Astrocyte (in vitro differentiated cells and primary cell): Measurements from ENCODE around the gene CTTN. TPM values are rescaled to one million over a fixed set of nuclear protein-coding genes. Genes with fewer than 3 reads are reported as not detected.

Experiments
- DNase-seq: peaks from one replicate; pipeline ENCODE4 v3.0.0-alpha.2; 2010; ENCODE audit warnings: low read depth
- FAIRE-seq: peaks from 2 replicates; lab custom pipeline; 2011; peaks lifted over from hg19 to GRCh38; lab: Jason Lieb, UNC
- H2AFZ ChIP-seq: 2 replicates; pipeline ENCODE4 v1.6.0; 2012; ENCODE audit warnings: low read depth, low read length, inconsistent platforms
- H3K27ac ChIP-seq: 2 replicates; pipeline ENCODE4 v1.5.1; 2011; ENCODE audit warnings: low read depth, low read length, inconsistent platforms
- H3K27me3 ChIP-seq: 2 replicates; pipeline ENCODE4 v1.6.0; 2011; ENCODE audit warnings: low read length, inconsistent platforms; ENCODE audit not compliant: insufficient read depth
- H3K36me3 ChIP-seq: 2 replicates; pipeline ENCODE4 v1.5.1; 2011; ENCODE audit warnings: low read length, inconsistent platforms; ENCODE audit not compliant: insufficient read depth
- H3K4me1 ChIP-seq: 2 replicates; pipeline ENCODE4 v1.5.1; 2011; ENCODE audit warnings: low read length, inconsistent platforms; ENCODE audit not compliant: insufficient read depth
- H3K4me2 ChIP-seq: 2 replicates; pipeline ENCODE4 v1.6.0; 2012; ENCODE audit warnings: low read length, inconsistent platforms
- H3K4me3 ChIP-seq: 2 replicates; pipeline ENCODE4 v1.5.1; 2011; ENCODE audit warnings: low read depth, mild to moderate bottlenecking, low read length, inconsistent platforms; ENCODE audit not compliant: insufficient read depth
- H3K79me2 ChIP-seq: 2 replicates; pipeline ENCODE4 v1.6.0; 2012; ENCODE audit warnings: mild to moderate bottlenecking, low read length, inconsistent platforms; ENCODE audit not compliant: insufficient read depth
- H3K9ac ChIP-seq: 2 replicates; pipeline ENCODE4 v1.6.0; 2012; ENCODE audit warnings: mild to moderate bottlenecking, low read length, inconsistent platforms
- H3K9me3 ChIP-seq: 2 replicates; pipeline ENCODE4 v1.5.1; 2012; ENCODE audit warnings: low read depth, mild to moderate bottlenecking, low read length, inconsistent platforms; ENCODE audit not compliant: insufficient read depth
- H4K20me1 ChIP-seq: 2 replicates; pipeline ENCODE4 v1.6.0; 2012; ENCODE audit warnings: low read length, inconsistent platforms; ENCODE audit not compliant: insufficient read depth
- H3K27ac Mint-ChIP-seq: one replicate; pipeline ENCODE4 v1.8.0; 2021; ENCODE audit warnings: mild to moderate bottlenecking, mixed read lengths; ENCODE audit not compliant: unreplicated experiment
- H3K27me3 Mint-ChIP-seq: one replicate; pipeline ENCODE4 v1.8.0; 2021; ENCODE audit warnings: low read depth, mixed read lengths; ENCODE audit not compliant: unreplicated experiment
- H3K36me3 Mint-ChIP-seq: one replicate; pipeline ENCODE4 v1.8.0; 2021; ENCODE audit warnings: low read depth, mixed read lengths; ENCODE audit not compliant: unreplicated experiment
- H3K4me1 Mint-ChIP-seq: one replicate; pipeline ENCODE4 v1.8.0; 2021; ENCODE audit warnings: low read depth, mixed read lengths; ENCODE audit not compliant: unreplicated experiment
- H3K4me3 Mint-ChIP-seq: one replicate; pipeline ENCODE4 v1.8.0; 2021; ENCODE audit warnings: mild to moderate bottlenecking, moderate library complexity, mixed read lengths; ENCODE audit not compliant: unreplicated experiment
- H3K9me3 Mint-ChIP-seq: one replicate; pipeline ENCODE4 v1.8.0; 2021; ENCODE audit warnings: mild to moderate bottlenecking, mixed read lengths; ENCODE audit not compliant: unreplicated experiment
- EZH2 ChIP-seq: IDR thresholded peaks from 2 replicates; pipeline ENCODE4 v1.6.1; 2012; ENCODE audit warnings: mild to moderate bottlenecking, low read length, inconsistent platforms; ENCODE audit not compliant: insufficient read depth
- total RNA-seq: library from RNA; stranded (reverse); gene quantifications from 2 replicates; pipeline ENCODE4 v1.2.1, GENCODE V29; 2021
- TF ChIP-seq, protein P1 (sequence below): IDR thresholded peaks from 2 replicates; pipeline ENCODE4 v1.5.1; 2011; ENCODE audit warnings: low read depth, mild to moderate bottlenecking, inconsistent platforms, low read length, moderate library complexity; ENCODE audit not compliant: insufficient read depth

Gene CTTN
- total RNA-seq, 1 donor from 2014 or later, result 344 TPM

DNA sequence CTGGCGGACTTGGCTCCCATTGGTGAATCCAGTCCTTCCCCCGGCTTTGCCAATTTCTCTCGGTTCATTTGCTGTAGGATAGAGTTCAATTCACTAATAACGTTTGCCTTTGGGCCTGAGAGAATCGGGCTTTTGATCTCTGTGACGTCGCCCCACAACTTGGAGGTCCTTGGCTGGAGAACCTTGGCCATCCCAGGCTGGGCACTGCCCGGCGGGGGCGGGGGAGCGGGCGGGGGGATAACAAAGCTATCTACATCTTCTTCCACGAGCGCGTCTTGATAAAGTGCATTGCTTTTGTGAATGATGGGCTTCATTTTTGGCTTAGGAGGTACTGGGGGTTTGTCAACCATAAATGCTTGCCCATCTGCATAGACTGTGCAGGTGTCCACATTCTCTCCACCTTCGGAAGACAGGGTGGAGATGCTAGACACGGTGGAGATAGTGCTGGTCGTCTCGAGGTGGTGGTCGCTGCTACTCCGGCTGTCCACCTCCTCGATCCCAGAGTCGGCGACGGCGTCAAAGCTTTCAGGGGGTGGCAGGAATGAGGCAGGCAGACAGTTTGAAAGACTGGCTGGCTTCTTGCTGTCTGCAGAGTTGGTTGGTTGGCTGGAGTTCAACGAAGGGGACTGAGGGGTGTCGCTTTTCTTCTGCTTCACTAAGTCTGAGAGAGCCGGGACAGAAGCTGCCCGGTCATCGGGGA, 87.1 kb downstream of the CTTN start:
- Histone ChIP-seq H3K4me3 (no peak overlapping the region), H3K79me2 (no peaks in the 10 kb centered on the region), H3K27me3 (no peaks in the 10 kb centered on the region), H3K4me1 (peaks cover 7% of the 10 kb centered on the region), H2AFZ (no peak overlapping the region), H3K9ac (no peak overlapping the region), H3K9me3 (peaks cover 2% of the 10 kb centered on the region), H4K20me1 (no peaks in the 10 kb centered on the region), H3K36me3 (no peaks in the 10 kb centered on the region), H3K27ac (no peak overlapping the region), H3K4me2 (no peak overlapping the region)
- TF ChIP-seq EZH2, result no peak
- TF ChIP-seq, protein P1, sequence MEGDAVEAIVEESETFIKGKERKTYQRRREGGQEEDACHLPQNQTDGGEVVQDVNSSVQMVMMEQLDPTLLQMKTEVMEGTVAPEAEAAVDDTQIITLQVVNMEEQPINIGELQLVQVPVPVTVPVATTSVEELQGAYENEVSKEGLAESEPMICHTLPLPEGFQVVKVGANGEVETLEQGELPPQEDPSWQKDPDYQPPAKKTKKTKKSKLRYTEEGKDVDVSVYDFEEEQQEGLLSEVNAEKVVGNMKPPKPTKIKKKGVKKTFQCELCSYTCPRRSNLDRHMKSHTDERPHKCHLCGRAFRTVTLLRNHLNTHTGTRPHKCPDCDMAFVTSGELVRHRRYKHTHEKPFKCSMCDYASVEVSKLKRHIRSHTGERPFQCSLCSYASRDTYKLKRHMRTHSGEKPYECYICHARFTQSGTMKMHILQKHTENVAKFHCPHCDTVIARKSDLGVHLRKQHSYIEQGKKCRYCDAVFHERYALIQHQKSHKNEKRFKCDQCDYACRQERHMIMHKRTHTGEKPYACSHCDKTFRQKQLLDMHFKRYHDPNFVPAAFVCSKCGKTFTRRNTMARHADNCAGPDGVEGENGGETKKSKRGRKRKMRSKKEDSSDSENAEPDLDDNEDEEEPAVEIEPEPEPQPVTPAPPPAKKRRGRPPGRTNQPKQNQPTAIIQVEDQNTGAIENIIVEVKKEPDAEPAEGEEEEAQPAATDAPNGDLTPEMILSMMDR, result no peak
- H3K27ac Mint-ChIP-seq, result no peak overlapping the region
- H3K4me3 Mint-ChIP-seq, result no peak overlapping the region
- peaks cover 13% of the 10 kb centered on the region for H3K9me3 Mint-ChIP-seq
- DNase-seq, result no peak
- peaks cover 3% of the 10 kb centered on the region for H3K4me1 Mint-ChIP-seq
- H3K36me3 Mint-ChIP-seq, result peaks cover 11% of the 10 kb centered on the region
- FAIRE-seq, result no peak
- peaks cover 28% of the 10 kb centered on the region for H3K27me3 Mint-ChIP-seq

DNA sequence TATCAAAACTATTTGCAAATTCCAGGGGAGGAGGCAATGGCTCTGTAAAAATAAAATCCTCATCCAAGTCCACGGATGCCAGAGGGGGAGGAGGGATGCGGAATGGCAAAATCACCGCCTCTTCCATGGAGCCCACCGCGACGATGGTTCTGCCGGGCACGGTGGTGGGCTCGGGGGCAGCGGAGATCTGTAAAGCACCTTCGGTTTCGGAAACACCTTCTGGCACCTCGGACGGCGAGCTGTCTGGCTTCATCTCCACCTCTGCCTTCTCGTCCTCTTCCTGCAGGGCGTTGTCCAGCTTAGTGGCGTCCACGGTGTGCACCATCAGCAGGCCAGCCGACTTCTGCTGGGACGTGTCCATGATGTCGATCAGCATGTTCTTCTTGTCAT, 87.7 kb downstream of the CTTN start:
- H3K79me2 ChIP-seq, result no peaks in the 10 kb centered on the region
- H4K20me1 ChIP-seq, result no peaks in the 10 kb centered on the region
- H3K4me2 ChIP-seq, result no peak overlapping the region
- Mint-ChIP-seq H3K27me3 (peaks cover 23% of the 10 kb centered on the region), H3K4me1 (peaks cover 3% of the 10 kb centered on the region), H3K36me3 (peaks cover 12% of the 10 kb centered on the region), H3K27ac (no peak overlapping the region), H3K9me3 (peaks cover 17% of the 10 kb centered on the region), H3K4me3 (no peak overlapping the region)
- H3K4me1 ChIP-seq, result peaks cover 7% of the 10 kb centered on the region
- no peak overlapping the region for H3K9ac ChIP-seq
- no peak overlapping the region for H3K4me3 ChIP-seq
- DNase-seq (no peak), FAIRE-seq (no peak)
- no peaks in the 10 kb centered on the region for H3K36me3 ChIP-seq
- H2AFZ ChIP-seq, result no peak overlapping the region
- H3K27me3 ChIP-seq, result no peaks in the 10 kb centered on the region
- H3K9me3 ChIP-seq, result peaks cover 7% of the 10 kb centered on the region
- H3K27ac ChIP-seq, result no peak overlapping the region
- TF ChIP-seq EZH2, result no peak
- TF ChIP-seq, protein P1, result no peak

Other genes with a start within 250 kb of the CTTN start
- 37.8 and 40.8 TPM in 2 replicates for gene FADD, start 195.2 kb upstream of the CTTN start, total RNA-seq
- 48.0 and 54.7 TPM in 2 replicates for gene PPFIA1, start 127.8 kb upstream of the CTTN start, total RNA-seq